Fibroblast of mammary gland (primary cell): Measurements from ENCODE around the gene TRPT1.

Experiments
- DNase-seq: peaks from one replicate; pipeline ENCODE4 v3.0.0-alpha.2; 2010; ENCODE audit warnings: low read depth
- H3K4me3 ChIP-seq: 2 replicates; pipeline ENCODE4 v1.5.1; 2011; ENCODE audit warnings: low read depth, mild to moderate bottlenecking, low read length, moderate library complexity; ENCODE audit not compliant: control insufficient read depth
- CTCF ChIP-seq: conservative IDR thresholded peaks from 2 replicates; pipeline ENCODE4 v1.5.1; 2011; ENCODE audit warnings: low read depth, low read length, inconsistent platforms; ENCODE audit not compliant: control insufficient read depth, insufficient read depth

The TRPT1 gene

GRCh38 chr11:64233913-64234586 is 8.1 kb upstream of the TRPT1 start, which contains the start of gene VEGFB:
Gene VEGFB, plus strand, starts transcription at chr11:64234584. Its CDS starts 250 bp downstream, at chr11:64234834.
- H3K4me3 ChIP-seq = peak within 1 kb of the TSS; percentile 57
- no peak for DNase-seq
- TF ChIP-seq CTCF = no peak

- no peak for TF ChIP-seq CTCF
- H3K4me3 ChIP-seq = no peak overlapping the region
- no peak for DNase-seq
These were observed 7.0 kb upstream of the TRPT1 start for GRCh38 chr11:64232967-64233315.

GRCh38 chr11:64232182-64232966 is 6.4 kb upstream of the TRPT1 start:
- TF ChIP-seq CTCF = no peak
- no peak overlapping the region for H3K4me3 ChIP-seq
- no peak for DNase-seq

GRCh38 chr11:64231546-64231945 is 5.6 kb upstream of the TRPT1 start:
- no peak for TF ChIP-seq CTCF
- no peak for DNase-seq
- H3K4me3 ChIP-seq = no peak overlapping the region

- no peak for TF ChIP-seq CTCF
- DNase-seq = no peak
- H3K4me3 ChIP-seq = peak overlapping the region; percentile 61
These were observed 5.0 kb upstream of the TRPT1 start for GRCh38 chr11:64230985-64231365.

GRCh38 chr11:64230171-64230984 is 4.4 kb upstream of the TRPT1 start, which contains the start of gene DNAJC4:
Gene DNAJC4, plus strand, starts transcription at chr11:64230548. Its CDS starts 307 bp downstream, at chr11:64230855.
- no peak for TF ChIP-seq CTCF
- DNase-seq = peak; percentile 77
- H3K4me3 ChIP-seq = peak within 1 kb of the TSS; percentile 61
